Measurements from ENCODE around the gene COLQ. TPM values are rescaled to one million over a fixed set of nuclear protein-coding genes. Genes with fewer than 3 reads are reported as not detected.

The COLQ gene
- total RNA-seq, 4 donors from 2014 or later: 0.23 to 3.8 (median 1.1) TPM

- peaks cover under 1% of the 10 kb centered on the region for H3K4me1 ChIP-seq
- WGBS: 100% methylated on average over 5 of the region's 5 CpGs
- TF ChIP-seq CTCF (IDR thresholded peaks at IDR 0.05) (no peak), POLR2A (IDR thresholded peaks at IDR 0.05) (no peak), EP300 (IDR thresholded peaks at IDR 0.05) (no peak), POLR2AphosphoS5 (IDR thresholded peaks at IDR 0.05) (no peak)
- peak in 1 of 2 donors; percentile 48 for DNase-seq (ENCODE audit: low spot score in 2 of 2)
- no peaks in the 10 kb centered on the region for H3K27me3 ChIP-seq
- no peaks in the 10 kb centered on the region for H3K9me3 ChIP-seq
- no peak overlapping the region for H3K27ac ChIP-seq
- no peak overlapping the region for H3K4me3 ChIP-seq
- H3K36me3 ChIP-seq: no peaks in the 10 kb centered on the region
Observed at GRCh38 chr3:15493436-15493835, 28.1 kb downstream of the COLQ start.

- TF ChIP-seq EP300 (IDR thresholded peaks at IDR 0.05) (no peak), POLR2A (IDR thresholded peaks at IDR 0.05) (no peak), POLR2AphosphoS5 (IDR thresholded peaks at IDR 0.05) (no peak), CTCF (IDR thresholded peaks at IDR 0.05) (no peak)
- 89% methylated on average over 4 of the region's 4 CpGs for WGBS
- peak in 1 of 2 donors; percentile 4 for DNase-seq (ENCODE audit: low spot score in 2 of 2)
Observed at GRCh38 chr3:15492847-15493360, 28.6 kb downstream of the COLQ start.

GRCh38 chr3:15491143-15491542 is 30.4 kb downstream of the COLQ start:
- no peaks in the 10 kb centered on the region for H3K27me3 ChIP-seq
- H3K4me3 ChIP-seq: no peak overlapping the region
- H3K36me3 ChIP-seq: no peaks in the 10 kb centered on the region
- H3K4me1 ChIP-seq: no peaks in the 10 kb centered on the region
- no peak overlapping the region for H3K27ac ChIP-seq
- no peaks in the 10 kb centered on the region for H3K9me3 ChIP-seq
- TF ChIP-seq CTCF (IDR thresholded peaks at IDR 0.05) (no peak), EP300 (IDR thresholded peaks at IDR 0.05) (no peak), POLR2AphosphoS5 (IDR thresholded peaks at IDR 0.05) (no peak), POLR2A (IDR thresholded peaks at IDR 0.05) (no peak)
- peak in 1 of 2 donors; percentile 43 for DNase-seq (ENCODE audit: low spot score in 2 of 2)
- whole genome bisulfite sequencing: 97% methylated on average over 8 of the region's 8 CpGs

More at GRCh38 chr3:15492847-15493360, 28.6 kb downstream of the COLQ start:
- no peaks in the 10 kb centered on the region for H3K9me3 ChIP-seq
- H3K4me1 ChIP-seq: no peaks in the 10 kb centered on the region
- no peaks in the 10 kb centered on the region for H3K27me3 ChIP-seq
- no peak overlapping the region for H3K4me3 ChIP-seq
- no peaks in the 10 kb centered on the region for H3K36me3 ChIP-seq
- H3K27ac ChIP-seq: no peak overlapping the region

- Histone ChIP-seq H3K36me3 (no peaks in the 10 kb centered on the region), H3K9me3 (no peaks in the 10 kb centered on the region), H3K27ac (no peak overlapping the region), H3K27me3 (no peaks in the 10 kb centered on the region), H3K4me1 (no peaks in the 10 kb centered on the region), H3K4me3 (no peak overlapping the region)
- WGBS: 94% methylated on average over 2 of the region's 2 CpGs
- no peak for DNase-seq (ENCODE audit: low spot score in 2 of 2)
- no peak for TF ChIP-seq EP300 (IDR thresholded peaks at IDR 0.05)
- TF ChIP-seq POLR2AphosphoS5 (IDR thresholded peaks at IDR 0.05): no peak
- no peak for TF ChIP-seq POLR2A (IDR thresholded peaks at IDR 0.05)
Observed at GRCh38 chr3:15490158-15490557, 31.3 kb downstream of the COLQ start.

GRCh38 chr3:15488002-15488401 is 33.5 kb downstream of the COLQ start:
- Histone ChIP-seq H3K4me3 (no peak overlapping the region), H3K36me3 (no peaks in the 10 kb centered on the region), H3K27me3 (no peaks in the 10 kb centered on the region), H3K4me1 (no peaks in the 10 kb centered on the region), H3K9me3 (no peaks in the 10 kb centered on the region), H3K27ac (no peak overlapping the region)
- WGBS: 96% methylated on average over 9 of the region's 9 CpGs
- no peak for TF ChIP-seq CTCF (IDR thresholded peaks at IDR 0.05)
- TF ChIP-seq POLR2AphosphoS5 (IDR thresholded peaks at IDR 0.05): no peak
- TF ChIP-seq POLR2A (IDR thresholded peaks at IDR 0.05): no peak
- no peak for TF ChIP-seq EP300 (IDR thresholded peaks at IDR 0.05)
- peak in 1 of 2 donors; percentile 65 for DNase-seq (ENCODE audit: low spot score in 2 of 2)

- Histone ChIP-seq H3K4me1 (no peaks in the 10 kb centered on the region), H3K27ac (no peak overlapping the region), H3K4me3 (no peak overlapping the region), H3K9me3 (no peaks in the 10 kb centered on the region), H3K36me3 (no peaks in the 10 kb centered on the region), H3K27me3 (no peaks in the 10 kb centered on the region)
- peak in 1 of 2 donors; percentile 15 for DNase-seq (ENCODE audit: low spot score in 2 of 2)
- WGBS: 89% methylated on average over 4 of the region's 4 CpGs
- TF ChIP-seq POLR2AphosphoS5 (IDR thresholded peaks at IDR 0.05) (no peak), CTCF (IDR thresholded peaks at IDR 0.05) (no peak), EP300 (IDR thresholded peaks at IDR 0.05) (no peak), POLR2A (IDR thresholded peaks at IDR 0.05) (no peak)
Observed at GRCh38 chr3:15486979-15487378, 34.5 kb downstream of the COLQ start.
